OCI-LY3 (cell line): Measurements from ENCODE around the gene IL1RAPL1.

ENCODE experiments used
- H2AFZ ChIP-seq: fragments of 200-600, 300-600 bp; shearing (Covaris generic); 2 replicates; pipeline ENCODE4 v1.6.0; 2014; ENCODE audit warnings: antibody characterized with exemption, low read depth, low read length
- H3K27ac ChIP-seq: fragments of 200-600, 300-600 bp; sonication (generic); 2 replicates; pipeline ENCODE4 v1.5.1; 2014; ENCODE audit warnings: mild to moderate bottlenecking, low read length, moderate library complexity, mixed read lengths
- H3K27me3 ChIP-seq: fragments of 200-600, 300-600 bp; sonication (generic); 2 replicates; pipeline ENCODE4 v1.6.1; 2014; ENCODE audit warnings: low read depth, low read length, mixed read lengths
- H3K36me3 ChIP-seq: fragments of 200-600, 300-600 bp; sonication (generic); replicated peaks from 2 replicates; pipeline ENCODE3; 2014; ENCODE audit warnings: low read depth, low read length, mixed read lengths
- H3K4me1 ChIP-seq: fragments of 300-600, 200-600 bp; sonication (generic); 2 replicates; pipeline ENCODE4 v1.6.1; 2014; ENCODE audit warnings: low read length, mixed read lengths
- H3K4me2 ChIP-seq: fragments of 200-600, 300-600 bp; sonication (generic); 2 replicates; pipeline ENCODE4 v1.6.1; 2014; ENCODE audit warnings: low read length, mixed read lengths
- H3K4me3 ChIP-seq: fragments of 300-600, 200-600 bp; sonication (generic); 2 replicates; pipeline ENCODE4 v1.5.1; 2014; ENCODE audit warnings: antibody characterized with exemption, mild to moderate bottlenecking, low read length, moderate library complexity
- H3K79me2 ChIP-seq: fragments of 300-600, 200-600 bp; shearing (Covaris generic); 2 replicates; pipeline ENCODE4 v1.6.1; 2014; ENCODE audit warnings: mild to moderate bottlenecking, low read length, mixed read lengths
- H3K9ac ChIP-seq: fragments of 300-600, 200-600 bp; shearing (Covaris generic); 2 replicates; pipeline ENCODE4 v1.6.0; 2014; ENCODE audit warnings: mild to moderate bottlenecking, low read length, moderate library complexity
- H3K9me3 ChIP-seq: fragments of 200-600, 300-600 bp; shearing (Covaris generic); 2 replicates; pipeline ENCODE4 v1.6.1; 2014; ENCODE audit warnings: low read length, mixed read lengths; ENCODE audit not compliant: insufficient read depth
- H4K20me1 ChIP-seq: fragments of 200-600, 300-600 bp; sonication (generic); 2 replicates; pipeline ENCODE4 v1.6.1; 2016; ENCODE audit warnings: low read length, mixed read lengths; ENCODE audit not compliant: insufficient read depth
- EZH2phosphoT487 ChIP-seq: fragments of 200-600 bp; shearing (Covaris generic); IDR thresholded peaks from 2 replicates; pipeline ENCODE4 v1.6.1; 2018; ENCODE audit warnings: antibody characterized with exemption, mixed run types, low read depth
- TF ChIP-seq, protein P1 (sequence below): fragments of 200-600, 300-600 bp; sonication (generic); IDR thresholded peaks from 2 replicates; pipeline ENCODE4 v1.5.1; 2014; ENCODE audit warnings: antibody characterized with exemption, low read length, low read depth

IL1RAPL1 gene

GRCh38 chrX:28876408-28876807, 289.2 kb downstream of the IL1RAPL1 start:
- Histone ChIP-seq H3K27me3 (no peaks in the 10 kb centered on the region), H4K20me1 (no peaks in the 10 kb centered on the region), H3K4me1 (no peaks in the 10 kb centered on the region), H2AFZ (no peak overlapping the region), H3K9me3 (no peaks in the 10 kb centered on the region), H3K79me2 (no peaks in the 10 kb centered on the region), H3K4me2 (no peak overlapping the region), H3K4me3 (no peak overlapping the region), H3K27ac (no peak overlapping the region), H3K9ac (no peak overlapping the region), H3K36me3 (no peaks in the 10 kb centered on the region)
- TF ChIP-seq, protein P1, sequence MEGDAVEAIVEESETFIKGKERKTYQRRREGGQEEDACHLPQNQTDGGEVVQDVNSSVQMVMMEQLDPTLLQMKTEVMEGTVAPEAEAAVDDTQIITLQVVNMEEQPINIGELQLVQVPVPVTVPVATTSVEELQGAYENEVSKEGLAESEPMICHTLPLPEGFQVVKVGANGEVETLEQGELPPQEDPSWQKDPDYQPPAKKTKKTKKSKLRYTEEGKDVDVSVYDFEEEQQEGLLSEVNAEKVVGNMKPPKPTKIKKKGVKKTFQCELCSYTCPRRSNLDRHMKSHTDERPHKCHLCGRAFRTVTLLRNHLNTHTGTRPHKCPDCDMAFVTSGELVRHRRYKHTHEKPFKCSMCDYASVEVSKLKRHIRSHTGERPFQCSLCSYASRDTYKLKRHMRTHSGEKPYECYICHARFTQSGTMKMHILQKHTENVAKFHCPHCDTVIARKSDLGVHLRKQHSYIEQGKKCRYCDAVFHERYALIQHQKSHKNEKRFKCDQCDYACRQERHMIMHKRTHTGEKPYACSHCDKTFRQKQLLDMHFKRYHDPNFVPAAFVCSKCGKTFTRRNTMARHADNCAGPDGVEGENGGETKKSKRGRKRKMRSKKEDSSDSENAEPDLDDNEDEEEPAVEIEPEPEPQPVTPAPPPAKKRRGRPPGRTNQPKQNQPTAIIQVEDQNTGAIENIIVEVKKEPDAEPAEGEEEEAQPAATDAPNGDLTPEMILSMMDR = no peak
- TF ChIP-seq EZH2phosphoT487 = no peak

GRCh38 chrX:28876901-28877300, 289.7 kb downstream of the IL1RAPL1 start:
- H3K4me3 ChIP-seq = no peak overlapping the region
- no peak overlapping the region for H3K27ac ChIP-seq
- H3K36me3 ChIP-seq = no peaks in the 10 kb centered on the region
- no peaks in the 10 kb centered on the region for H3K27me3 ChIP-seq
- H4K20me1 ChIP-seq = no peaks in the 10 kb centered on the region
- H3K9me3 ChIP-seq = no peaks in the 10 kb centered on the region
- no peak overlapping the region for H3K4me2 ChIP-seq
- H3K9ac ChIP-seq = no peak overlapping the region
- no peaks in the 10 kb centered on the region for H3K4me1 ChIP-seq
- no peak for TF ChIP-seq EZH2phosphoT487
- TF ChIP-seq, protein P1 = no peak
- no peak overlapping the region for H2AFZ ChIP-seq
- no peaks in the 10 kb centered on the region for H3K79me2 ChIP-seq

- TF ChIP-seq, protein P1 = no peak
- TF ChIP-seq EZH2phosphoT487 = no peak
- Histone ChIP-seq H2AFZ (no peak overlapping the region), H4K20me1 (no peaks in the 10 kb centered on the region), H3K9me3 (no peaks in the 10 kb centered on the region), H3K79me2 (no peaks in the 10 kb centered on the region), H3K4me2 (no peak overlapping the region), H3K27me3 (no peaks in the 10 kb centered on the region), H3K4me3 (no peak overlapping the region), H3K27ac (no peak overlapping the region), H3K4me1 (no peaks in the 10 kb centered on the region), H3K36me3 (no peaks in the 10 kb centered on the region), H3K9ac (no peak overlapping the region)
Observed at GRCh38 chrX:28880136-28880535, 292.9 kb downstream of the IL1RAPL1 start.

- H3K4me2 ChIP-seq = no peak overlapping the region
- no peaks in the 10 kb centered on the region for H3K4me1 ChIP-seq
- H3K27ac ChIP-seq = no peak overlapping the region
- H3K4me3 ChIP-seq = no peak overlapping the region
- H2AFZ ChIP-seq = no peak overlapping the region
- TF ChIP-seq EZH2phosphoT487 = no peak
- TF ChIP-seq, protein P1 = no peak
- no peak overlapping the region for H3K9ac ChIP-seq
- H3K27me3 ChIP-seq = no peaks in the 10 kb centered on the region
- H3K79me2 ChIP-seq = no peaks in the 10 kb centered on the region
- H3K9me3 ChIP-seq = no peaks in the 10 kb centered on the region
- no peaks in the 10 kb centered on the region for H3K36me3 ChIP-seq
- H4K20me1 ChIP-seq = no peaks in the 10 kb centered on the region
Observed at GRCh38 chrX:28884823-28885222, 297.6 kb downstream of the IL1RAPL1 start.
